ENCODE measurements around the gene SDK1.

DNA sequence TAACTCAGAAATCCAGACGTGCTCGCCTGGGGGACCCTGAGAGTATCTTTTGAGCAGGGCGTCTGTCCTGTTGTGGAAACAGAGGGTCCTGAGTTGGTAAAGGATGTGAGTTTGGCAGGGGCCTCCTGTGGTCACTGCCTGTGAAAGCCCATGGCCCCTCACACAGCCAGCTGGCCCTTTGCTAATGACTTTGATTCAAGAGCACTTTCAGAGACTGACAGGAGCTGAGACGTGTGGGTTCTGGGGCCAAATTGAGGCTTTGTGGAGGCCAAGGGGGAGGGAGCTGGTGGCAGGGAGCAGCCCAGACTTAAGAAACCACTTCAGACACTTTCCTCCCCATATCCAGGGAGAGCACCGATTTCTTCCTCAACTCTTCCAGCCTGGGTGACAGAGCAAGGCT lies 921.6 kb downstream of the SDK1 start:
- TF ChIP-seq, protein P1, sequence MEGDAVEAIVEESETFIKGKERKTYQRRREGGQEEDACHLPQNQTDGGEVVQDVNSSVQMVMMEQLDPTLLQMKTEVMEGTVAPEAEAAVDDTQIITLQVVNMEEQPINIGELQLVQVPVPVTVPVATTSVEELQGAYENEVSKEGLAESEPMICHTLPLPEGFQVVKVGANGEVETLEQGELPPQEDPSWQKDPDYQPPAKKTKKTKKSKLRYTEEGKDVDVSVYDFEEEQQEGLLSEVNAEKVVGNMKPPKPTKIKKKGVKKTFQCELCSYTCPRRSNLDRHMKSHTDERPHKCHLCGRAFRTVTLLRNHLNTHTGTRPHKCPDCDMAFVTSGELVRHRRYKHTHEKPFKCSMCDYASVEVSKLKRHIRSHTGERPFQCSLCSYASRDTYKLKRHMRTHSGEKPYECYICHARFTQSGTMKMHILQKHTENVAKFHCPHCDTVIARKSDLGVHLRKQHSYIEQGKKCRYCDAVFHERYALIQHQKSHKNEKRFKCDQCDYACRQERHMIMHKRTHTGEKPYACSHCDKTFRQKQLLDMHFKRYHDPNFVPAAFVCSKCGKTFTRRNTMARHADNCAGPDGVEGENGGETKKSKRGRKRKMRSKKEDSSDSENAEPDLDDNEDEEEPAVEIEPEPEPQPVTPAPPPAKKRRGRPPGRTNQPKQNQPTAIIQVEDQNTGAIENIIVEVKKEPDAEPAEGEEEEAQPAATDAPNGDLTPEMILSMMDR (conservative IDR thresholded peaks at IDR 0.05; ENCODE audit: low read depth in 2 of 2), result no peak
- no peak for TF ChIP-seq JUNB (IDR thresholded peaks at IDR 0.05; ENCODE audit: unreplicated experiment)
- no peak for TF ChIP-seq EZH2 (IDR thresholded peaks at IDR 0.05; ENCODE audit: low read depth, unreplicated experiment)

Data from GM23338 (cell line).